ENCODE data around the gene PNPLA8.
"Not testable (repeated sequence)": the region's sequence is repeated elsewhere in the genome, so short reads cannot be mapped to it uniquely, and the experiment has no call there.

Gene PNPLA8

GRCh38 chr7:108525985-108526767 is at the start of gene PNPLA8:
TSS of gene PNPLA8 (minus strand) at chr7:108526135. CDS start at chr7:108515491, 10,644 bp downstream.
- peak; percentile 100 for DNase-seq

GRCh38 chr7:108575156-108575555 is 49.2 kb upstream of the PNPLA8 start:
- DNase-seq, result no peak

- DNase-seq, result no peak
Observed at GRCh38 chr7:108572480-108572879, 46.5 kb upstream of the PNPLA8 start.

- peak; percentile 67 for DNase-seq
Observed at GRCh38 chr7:108570146-108570755, 44.3 kb upstream of the PNPLA8 start.

- peak; percentile 99 for DNase-seq
Observed at GRCh38 chr7:108569381-108570145, 43.6 kb upstream of the PNPLA8 start, which contains the start of the genes DNAJB9 and THAP5. TSS of gene DNAJB9 (plus strand) at chr7:108569874. CDS start at chr7:108571727, 1,853 bp downstream. TSS of gene THAP5 (minus strand) at chr7:108569706. CDS start at chr7:108569569, 137 bp downstream.

- peak; percentile 41 for DNase-seq
Observed at GRCh38 chr7:108568801-108569380, 43.0 kb upstream of the PNPLA8 start.

GRCh38 chr7:108565987-108566386 is 40.1 kb upstream of the PNPLA8 start:
- DNase-seq, result no peak

GRCh38 chr7:108561047-108561619 is 35.2 kb upstream of the PNPLA8 start:
- no peak for DNase-seq

- DNase-seq, result no peak
Observed at GRCh38 chr7:108559253-108559652, 33.3 kb upstream of the PNPLA8 start.

GRCh38 chr7:108557617-108558016 is 31.7 kb upstream of the PNPLA8 start:
- no peak for DNase-seq

GRCh38 chr7:108557191-108557590 is 31.3 kb upstream of the PNPLA8 start:
- no peak for DNase-seq

GRCh38 chr7:108556665-108557064 is 30.7 kb upstream of the PNPLA8 start:
- not testable (repeated sequence) for DNase-seq

- DNase-seq, result not testable (repeated sequence)
Observed at GRCh38 chr7:108548141-108548896, 22.4 kb upstream of the PNPLA8 start.

- DNase-seq, result no peak
Observed at GRCh38 chr7:108541478-108541877, 15.5 kb upstream of the PNPLA8 start.

GRCh38 chr7:108538685-108539084 is 12.8 kb upstream of the PNPLA8 start:
- DNase-seq, result not testable (repeated sequence)

- DNase-seq, result not testable (repeated sequence)
Observed at GRCh38 chr7:108538236-108538635, 12.3 kb upstream of the PNPLA8 start.

- no peak for DNase-seq
Observed at GRCh38 chr7:108537229-108537628, 11.3 kb upstream of the PNPLA8 start.

- DNase-seq, result no peak
Observed at GRCh38 chr7:108535744-108536143, 9.8 kb upstream of the PNPLA8 start.

GRCh38 chr7:108535257-108535656 is 9.3 kb upstream of the PNPLA8 start:
- DNase-seq, result no peak

GRCh38 chr7:108533712-108534111 is 7.8 kb upstream of the PNPLA8 start:
- no peak for DNase-seq

GRCh38 chr7:108529341-108529740 is 3.4 kb upstream of the PNPLA8 start:
- no peak for DNase-seq

- no peak for DNase-seq
Observed at GRCh38 chr7:108528183-108528712, 2.3 kb upstream of the PNPLA8 start.
